BLaER1 (cell line): ENCODE measurements around the gene APOD.
"Not testable (repeated sequence)": the region's sequence is repeated elsewhere in the genome, so short reads cannot be mapped to it uniquely, and the experiment has no call there.

Source experiments
- H3K27ac ChIP-seq: shearing (Covaris generic); formaldehyde crosslinking; 2 replicates; pipeline ENCODE4 v1.8.1; 2022
- H3K27me3 ChIP-seq: shearing (Covaris generic); formaldehyde crosslinking; 2 replicates; pipeline ENCODE4 v1.8.1; 2022
- H3K36me3 ChIP-seq: shearing (Covaris generic); formaldehyde crosslinking; 2 replicates; pipeline ENCODE4 v1.8.1; 2022
- H3K4me1 ChIP-seq: shearing (Covaris generic); formaldehyde crosslinking; 2 replicates; pipeline ENCODE4 v1.8.1; 2022
- H3K4me2 ChIP-seq: shearing (Covaris generic); formaldehyde crosslinking; 2 replicates; pipeline ENCODE4 v1.8.1; 2022
- H3K4me3 ChIP-seq: shearing (Covaris generic); formaldehyde crosslinking; 2 replicates; pipeline ENCODE4 v1.8.1; 2022
- H3K9ac ChIP-seq: shearing (Covaris generic); formaldehyde crosslinking; 2 replicates; pipeline ENCODE4 v1.8.1; 2022
- H3K9me3 ChIP-seq: shearing (Covaris generic); formaldehyde crosslinking; 2 replicates; pipeline ENCODE4 v1.8.1; 2022
- H4K20me1 ChIP-seq: shearing (Covaris generic); formaldehyde crosslinking; 2 replicates; pipeline ENCODE4 v1.8.1; 2022
- Cebpa-rat ChIP-seq: shearing (Covaris generic); IDR thresholded peaks from 2 replicates; pipeline ENCODE4 v1.8.1; 2022

The APOD gene

DNA sequence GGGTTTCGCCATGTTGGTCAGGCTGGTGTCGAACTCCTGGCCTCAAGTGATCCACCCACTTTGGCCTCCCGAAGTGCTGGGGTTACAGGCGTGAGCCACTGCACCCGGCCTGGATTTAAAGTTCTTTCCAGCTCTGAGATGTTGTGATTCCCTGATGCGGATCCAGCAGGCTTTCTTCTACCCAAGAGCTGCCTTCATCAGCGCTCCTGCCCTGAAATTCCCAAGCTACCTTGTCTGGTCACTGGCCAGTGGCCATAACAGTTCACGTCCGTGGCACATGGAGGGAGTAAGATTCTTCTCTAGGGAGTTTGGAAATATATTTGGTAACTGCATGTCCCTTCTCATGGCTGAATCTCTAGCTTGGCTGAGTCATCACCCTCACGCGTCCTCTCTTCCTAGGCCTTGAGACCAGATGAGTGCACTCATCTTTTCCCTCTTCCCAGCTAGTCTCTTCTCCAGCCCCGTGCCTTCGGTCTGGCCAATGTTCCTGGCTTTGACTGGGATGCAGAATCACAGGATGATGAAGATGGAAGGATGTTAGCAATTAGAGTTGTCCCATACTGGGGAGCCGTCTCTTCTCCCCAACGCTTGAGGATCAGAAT is 29.8 kb upstream of the APOD start:
- Histone ChIP-seq H4K20me1 (no peaks in the 10 kb centered on the region), H3K36me3 (no peaks in the 10 kb centered on the region), H3K27me3 (no peaks in the 10 kb centered on the region), H3K4me1 (peaks cover 8% of the 10 kb centered on the region; the same call in 1 of the 2 replicates), H3K4me2 (no peak overlapping the region), H3K4me3 (no peak overlapping the region), H3K27ac (no peak overlapping the region), H3K9me3 (peaks cover 51% of the 10 kb centered on the region), H3K9ac (no peak overlapping the region)
- TF ChIP-seq Cebpa-rat: no peak

GRCh38 chr3:195612075-195612800 is 28.5 kb upstream of the APOD start:
- TF ChIP-seq Cebpa-rat: no peak
- Histone ChIP-seq H3K4me1 (peaks cover 8% of the 10 kb centered on the region; the same call in 1 of the 2 replicates), H3K9me3 (peaks cover 64% of the 10 kb centered on the region)

DNA sequence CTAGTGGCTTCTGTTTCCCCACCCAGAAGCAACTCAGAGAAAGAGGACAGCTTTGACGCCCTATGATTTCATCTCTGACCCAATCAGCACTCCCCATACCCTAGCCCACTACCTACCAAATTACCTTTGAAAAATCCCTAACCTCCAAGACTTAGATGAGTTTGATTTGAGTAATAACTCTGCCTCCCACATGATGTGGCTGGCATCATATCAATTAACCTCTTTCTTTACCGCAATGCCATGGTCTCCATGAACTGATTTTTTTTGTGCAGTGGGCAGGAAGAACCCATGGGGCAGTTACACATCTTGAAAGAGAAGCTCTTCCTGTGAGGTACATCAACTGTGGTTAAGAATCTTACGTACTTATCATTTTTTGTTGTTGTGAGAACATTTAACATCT is 25.5 kb upstream of the APOD start:
- Histone ChIP-seq H3K27me3 (no peaks in the 10 kb centered on the region), H3K9ac (no peak overlapping the region), H3K4me1 (peaks cover under 1% of the 10 kb centered on the region; the same call in 1 of the 2 replicates), H3K36me3 (no peaks in the 10 kb centered on the region), H3K4me3 (no peak overlapping the region), H3K9me3 (peaks cover 92% of the 10 kb centered on the region), H3K27ac (no peak overlapping the region), H3K4me2 (no peak overlapping the region), H4K20me1 (no peaks in the 10 kb centered on the region)
- TF ChIP-seq Cebpa-rat: no peak

More at GRCh38 chr3:195612075-195612800, 28.5 kb upstream of the APOD start:
- Histone ChIP-seq H3K9ac (no peak overlapping the region), H3K4me3 (no peak overlapping the region), H4K20me1 (no peaks in the 10 kb centered on the region), H3K27me3 (no peaks in the 10 kb centered on the region), H3K4me2 (no peak overlapping the region), H3K27ac (no peak overlapping the region), H3K36me3 (no peaks in the 10 kb centered on the region)

- not testable (repeated sequence) for H3K27me3 ChIP-seq, H4K20me1 ChIP-seq, H3K9ac ChIP-seq, H3K4me2 ChIP-seq, H3K36me3 ChIP-seq, H3K27ac ChIP-seq, H3K4me3 ChIP-seq
- Histone ChIP-seq H3K4me1 (peaks cover 20% of the 10 kb centered on the region), H3K9me3 (peaks cover 67% of the 10 kb centered on the region)
These were observed 18.0 kb upstream of the APOD start for GRCh38 chr3:195601785-195602184.

DNA sequence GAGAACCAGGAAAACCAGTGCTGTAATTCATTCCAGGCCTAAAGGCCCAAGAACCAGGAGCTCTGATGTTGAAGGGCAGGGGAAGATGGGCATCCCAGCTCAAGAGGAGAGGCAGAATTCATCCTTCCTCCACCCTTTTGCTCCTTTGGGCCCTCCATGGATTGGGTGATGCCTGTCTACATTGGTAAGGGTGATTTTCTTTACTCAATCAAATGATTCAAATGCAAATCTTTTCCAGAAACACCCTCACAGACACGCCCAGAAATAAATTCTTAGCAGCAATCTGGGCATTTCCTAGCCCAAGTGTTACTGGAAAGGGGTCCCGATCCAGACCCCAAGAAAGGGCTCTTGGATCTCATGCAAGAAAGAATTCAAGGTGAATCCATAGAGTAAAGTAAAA is 17.6 kb upstream of the APOD start:
- Histone ChIP-seq H3K27ac (no peak overlapping the region), H3K4me1 (peaks cover 24% of the 10 kb centered on the region), H3K4me2 (no peak overlapping the region), H3K9ac (no peak overlapping the region), H4K20me1 (no peaks in the 10 kb centered on the region), H3K9me3 (peaks cover 63% of the 10 kb centered on the region), H3K27me3 (no peaks in the 10 kb centered on the region), H3K4me3 (no peak overlapping the region), H3K36me3 (no peaks in the 10 kb centered on the region)
- TF ChIP-seq Cebpa-rat: no peak

GRCh38 chr3:195599926-195600325 is 16.2 kb upstream of the APOD start:
- H3K27ac ChIP-seq, H4K20me1 ChIP-seq, H3K36me3 ChIP-seq, H3K27me3 ChIP-seq, H3K9ac ChIP-seq, H3K4me3 ChIP-seq, H3K4me2 ChIP-seq: not testable (repeated sequence)
- H3K9me3 ChIP-seq: peaks cover 54% of the 10 kb centered on the region
- H3K4me1 ChIP-seq: peaks cover 33% of the 10 kb centered on the region

DNA sequence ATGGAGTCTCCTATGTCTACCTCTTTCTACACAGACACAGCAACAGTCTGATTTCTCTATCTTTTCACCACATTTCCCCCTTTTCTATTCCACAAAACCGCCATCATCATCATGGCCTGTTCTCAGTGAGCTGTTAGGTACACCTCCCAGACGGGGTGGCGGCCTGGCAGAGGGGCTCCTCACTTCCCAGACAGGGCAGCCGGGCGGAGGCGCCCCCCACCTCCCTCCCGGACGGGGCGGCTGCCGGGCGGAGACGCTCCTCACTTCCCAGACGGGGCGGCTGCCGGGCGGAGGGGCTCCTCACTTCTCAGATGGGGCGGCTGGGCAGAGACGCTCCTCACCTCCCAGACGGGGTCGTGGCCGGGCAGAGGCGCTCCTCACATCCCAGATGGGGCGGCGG is 15.8 kb upstream of the APOD start:
- H3K27me3 ChIP-seq, H3K4me3 ChIP-seq, H3K27ac ChIP-seq, H3K9ac ChIP-seq, H3K4me2 ChIP-seq, H3K36me3 ChIP-seq, H4K20me1 ChIP-seq: not testable (repeated sequence)
- H3K9me3 ChIP-seq: peaks cover 52% of the 10 kb centered on the region
- peaks cover 33% of the 10 kb centered on the region for H3K4me1 ChIP-seq

- Histone ChIP-seq H3K36me3 (no peaks in the 10 kb centered on the region), H3K9me3 (peaks cover 43% of the 10 kb centered on the region), H3K4me1 (peaks cover 33% of the 10 kb centered on the region), H3K4me2 (peak overlapping the region; percentile 74), H3K27me3 (no peaks in the 10 kb centered on the region), H3K9ac (no peak overlapping the region), H3K4me3 (no peak overlapping the region), H3K27ac (peak overlapping the region; percentile 24; the same call in 1 of the 2 replicates), H4K20me1 (no peaks in the 10 kb centered on the region)
- no peak for TF ChIP-seq Cebpa-rat
These were observed 14.1 kb upstream of the APOD start for GRCh38 chr3:195597848-195598247.

- Histone ChIP-seq H3K9me3 (peaks cover 37% of the 10 kb centered on the region), H4K20me1 (no peaks in the 10 kb centered on the region), H3K9ac (no peak overlapping the region), H3K36me3 (no peaks in the 10 kb centered on the region), H3K4me3 (no peak overlapping the region), H3K4me1 (peaks cover 33% of the 10 kb centered on the region), H3K4me2 (peak overlapping the region; percentile 74), H3K27me3 (no peaks in the 10 kb centered on the region), H3K27ac (peak overlapping the region; percentile 24; the same call in 1 of the 2 replicates)
- TF ChIP-seq Cebpa-rat: no peak
These were observed 13.5 kb upstream of the APOD start for GRCh38 chr3:195597229-195597628.

GRCh38 chr3:195596765-195597171 is 13.0 kb upstream of the APOD start:
- peaks cover 34% of the 10 kb centered on the region for H3K9me3 ChIP-seq
- no peaks in the 10 kb centered on the region for H4K20me1 ChIP-seq
- peak overlapping the region; percentile 24; the same call in 1 of the 2 replicates for H3K27ac ChIP-seq
- H3K4me2 ChIP-seq: peak overlapping the region; percentile 74
- H3K4me3 ChIP-seq: no peak overlapping the region
- TF ChIP-seq Cebpa-rat: no peak
- peaks cover 33% of the 10 kb centered on the region for H3K4me1 ChIP-seq
- no peak overlapping the region for H3K9ac ChIP-seq
- no peaks in the 10 kb centered on the region for H3K36me3 ChIP-seq
- no peaks in the 10 kb centered on the region for H3K27me3 ChIP-seq
